ENCODE results near the gene COL7A1.
"Not testable (repeated sequence)": the region's sequence is repeated elsewhere in the genome, so short reads cannot be mapped to it uniquely, and the experiment has no call there.

COL7A1 gene

DNA sequence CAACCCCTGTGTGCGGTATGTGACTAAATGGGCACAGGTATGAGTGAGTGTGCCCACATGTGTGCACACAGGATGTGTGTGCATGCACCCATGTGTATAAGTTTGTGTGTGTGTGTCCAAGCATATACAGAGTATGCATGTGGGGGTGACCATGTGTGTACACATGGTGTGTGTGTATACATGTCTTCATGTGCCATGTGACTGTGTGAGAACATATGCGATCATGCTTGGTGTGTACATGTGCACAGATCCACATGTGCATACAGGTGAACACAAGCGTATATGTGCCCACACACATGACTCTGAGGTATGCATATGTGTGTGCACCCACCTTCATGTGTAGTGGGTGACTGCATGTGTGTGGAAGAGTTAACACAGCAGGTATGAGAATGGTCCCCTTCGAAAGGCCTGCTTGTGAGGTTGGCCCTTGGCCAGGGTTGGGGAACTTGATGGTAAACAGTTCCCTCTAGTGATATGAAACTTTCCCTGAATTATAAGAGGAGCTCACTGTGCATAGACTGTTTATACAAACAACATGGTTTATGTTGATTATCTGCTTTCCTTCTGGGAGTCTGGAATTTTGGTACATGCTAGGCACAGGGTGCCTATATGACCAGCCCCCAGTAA, 48.8 kb downstream of the COL7A1 start:
- DNase-seq, result peak in 11 of 51 donors; percentile 7 to 43 (median 17)

DNA sequence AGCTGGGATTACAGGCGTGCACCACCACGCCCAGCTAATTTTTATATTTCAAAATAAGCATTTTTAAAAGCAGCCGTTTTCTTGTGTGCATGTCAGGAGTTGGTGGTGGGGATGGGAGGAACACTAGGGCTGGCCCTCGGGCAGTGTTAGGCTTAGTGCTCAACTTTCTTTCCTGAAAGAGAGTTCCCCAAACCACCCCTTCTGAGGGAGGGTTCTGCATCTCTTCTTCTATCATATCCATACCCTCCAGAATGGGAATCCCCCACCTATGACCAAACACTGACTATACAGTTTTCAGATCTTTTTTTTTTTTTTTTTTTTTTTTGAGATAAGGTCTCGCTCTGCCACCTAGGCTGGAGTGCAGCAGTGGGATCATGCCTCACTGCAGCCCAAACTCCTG, 51.0 kb downstream of the COL7A1 start:
- no peak for DNase-seq

DNA sequence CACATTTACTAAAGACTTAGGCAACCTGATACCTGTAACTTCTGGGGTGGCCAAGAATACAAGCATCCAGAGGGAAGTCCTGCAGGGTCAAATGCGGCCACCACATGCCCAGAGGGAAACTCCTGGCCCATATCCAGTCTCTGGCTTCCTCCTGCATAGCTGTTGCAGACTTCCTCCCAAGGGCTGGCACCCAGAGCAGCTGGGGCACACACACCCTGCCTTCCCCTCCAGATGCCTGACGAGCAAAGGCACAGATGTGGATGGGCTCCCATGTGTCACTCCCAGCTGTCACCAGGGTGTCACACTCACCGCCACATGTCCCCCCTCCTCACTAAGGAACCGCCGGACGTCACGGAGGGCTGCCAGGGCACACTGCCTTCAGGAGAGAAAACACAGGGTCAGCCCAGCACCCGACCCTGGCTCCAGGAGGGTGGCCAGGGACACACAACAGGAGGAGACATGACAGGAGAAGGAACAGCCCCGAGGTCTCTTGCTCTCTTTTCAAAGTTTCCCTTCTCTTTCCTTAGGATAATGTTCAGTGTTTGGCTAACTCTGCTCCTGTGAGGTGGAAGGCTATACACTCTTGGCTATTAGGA, 51.8 kb downstream of the COL7A1 start:
- DNase-seq, result peak in 11 of 51 donors; percentile 12 to 35 (median 27)

DNA sequence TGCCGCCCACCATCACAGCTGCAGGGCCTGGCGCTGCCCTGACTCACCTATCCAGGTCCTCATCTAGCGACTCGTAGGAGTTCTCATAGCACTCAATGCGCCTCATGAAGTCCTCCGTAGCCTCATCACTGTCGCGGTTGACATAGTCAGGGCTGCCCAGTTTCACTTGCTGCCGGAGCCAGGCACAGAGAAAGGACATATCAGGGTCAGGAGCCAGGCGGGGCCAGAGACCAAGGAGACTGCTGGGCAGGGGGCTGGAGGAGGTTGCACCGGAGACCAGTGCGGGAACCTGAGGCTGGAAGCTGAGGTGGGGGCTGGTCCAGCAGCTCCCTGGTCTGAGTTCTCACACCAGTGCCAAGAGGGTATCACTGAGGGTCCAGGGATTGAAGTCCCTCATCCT, 56.7 kb downstream of the COL7A1 start:
- DNase-seq, result no peak

DNA sequence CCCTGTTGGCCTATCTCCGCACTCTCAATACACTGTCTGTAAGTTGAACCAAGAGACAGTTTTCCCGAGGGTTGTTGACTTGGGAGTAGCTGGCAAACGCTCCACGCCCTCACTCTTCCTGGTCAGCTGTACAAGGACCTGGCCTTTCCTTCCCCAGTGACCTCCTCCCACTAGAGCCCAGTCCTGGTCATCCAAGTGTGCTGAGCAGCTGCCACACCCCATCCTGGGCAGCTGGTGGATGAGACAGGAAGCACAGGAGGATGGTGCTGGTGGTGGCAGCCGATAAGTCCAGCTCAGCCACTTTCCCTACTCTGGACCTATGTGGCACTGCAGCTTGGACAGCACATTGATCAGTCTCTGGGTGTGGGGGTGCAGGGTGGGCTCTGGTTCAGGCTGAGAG, 58.3 kb downstream of the COL7A1 start:
- DNase-seq, result no peak

DNA sequence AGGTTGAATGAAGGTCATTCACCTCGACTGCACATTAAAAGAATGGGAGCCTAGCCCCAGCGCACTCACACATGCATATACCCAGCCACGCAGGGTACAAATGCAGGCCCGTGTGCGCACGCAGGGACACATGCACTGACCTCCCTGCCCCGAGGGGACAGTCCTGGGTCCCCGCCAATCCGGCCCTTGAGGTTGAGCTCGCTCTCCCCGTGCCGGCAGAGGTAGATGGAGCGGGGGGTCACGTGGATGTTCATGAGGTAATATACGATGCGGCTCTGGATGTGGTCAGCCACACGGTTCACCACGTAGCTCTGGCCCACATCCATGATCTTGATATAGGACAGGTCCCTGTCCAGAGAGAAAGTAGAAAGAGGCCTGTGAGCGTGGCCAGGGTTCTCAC, 59.0 kb downstream of the COL7A1 start:
- no peak for DNase-seq

DNA sequence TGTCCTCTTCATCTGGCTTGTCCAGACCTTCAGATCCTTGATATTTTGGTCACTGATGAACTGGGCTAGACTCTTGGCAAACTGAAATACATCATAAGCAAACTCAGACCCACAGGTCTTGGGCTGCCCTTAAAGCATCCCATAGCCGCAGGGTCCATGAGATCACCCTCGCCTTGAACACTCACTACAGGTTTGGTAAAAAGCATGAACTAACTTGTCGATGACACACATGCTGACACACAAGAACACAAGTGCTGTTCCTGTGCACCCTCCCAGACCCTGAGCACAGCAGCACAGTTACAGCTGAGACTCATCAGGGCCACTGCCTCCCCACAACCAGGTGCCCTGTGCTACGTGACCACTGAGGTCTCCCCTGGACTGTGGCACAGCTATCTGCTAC, 59.6 kb downstream of the COL7A1 start:
- DNase-seq, result no peak

DNA sequence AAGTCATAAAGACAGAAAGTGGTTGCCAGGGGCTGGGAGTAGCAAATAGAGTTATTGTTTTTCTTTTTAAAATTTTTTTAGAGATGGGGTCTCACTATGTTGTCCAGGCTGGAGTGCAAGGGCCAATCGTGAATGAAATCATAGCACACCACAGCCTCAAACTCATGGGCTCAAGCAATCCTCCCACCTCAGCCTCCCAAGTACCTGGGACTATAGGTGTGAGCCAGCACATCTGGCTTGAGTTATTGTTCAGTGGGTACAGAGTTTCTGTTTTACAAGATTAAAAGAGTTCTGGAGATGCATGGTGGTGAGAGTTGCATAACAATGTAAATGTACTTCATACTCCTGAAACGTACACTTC, 62.2 kb downstream of the COL7A1 start:
- no peak for DNase-seq

DNA sequence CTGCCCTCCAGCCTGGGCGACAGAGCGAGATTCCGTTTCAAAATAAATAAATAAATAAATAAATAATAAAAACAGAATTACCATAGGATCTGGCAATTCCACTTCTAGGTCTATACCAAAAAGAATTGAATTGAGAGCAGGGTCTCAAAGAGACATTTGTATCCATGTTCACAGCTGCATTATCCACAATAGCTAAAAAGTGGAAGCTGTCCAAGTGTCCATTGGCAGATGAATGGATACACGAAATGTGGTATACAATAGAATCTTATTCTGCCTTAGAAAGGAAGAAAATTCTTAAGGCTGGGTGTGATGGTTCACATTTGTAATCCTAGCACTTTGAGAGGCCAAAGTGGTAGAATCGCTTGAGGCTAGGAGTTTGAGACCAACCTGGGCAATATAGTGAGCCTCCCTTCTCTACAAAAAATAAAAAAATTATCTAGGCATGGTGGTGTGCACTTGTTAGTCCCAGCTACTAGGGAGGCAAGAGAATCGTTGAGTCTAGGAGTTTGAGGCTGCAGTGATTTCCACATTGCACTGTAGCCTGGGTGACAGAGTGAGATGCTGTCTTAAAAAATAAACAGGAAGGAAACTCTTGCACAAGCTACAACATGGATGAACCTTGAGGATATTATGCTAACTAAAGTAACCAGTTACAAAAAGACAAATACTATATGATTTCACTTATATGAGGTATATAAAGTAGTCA, 62.7 kb downstream of the COL7A1 start:
- peak in 9 of 51 donors; percentile 5 to 74 (median 21) for DNase-seq

DNA sequence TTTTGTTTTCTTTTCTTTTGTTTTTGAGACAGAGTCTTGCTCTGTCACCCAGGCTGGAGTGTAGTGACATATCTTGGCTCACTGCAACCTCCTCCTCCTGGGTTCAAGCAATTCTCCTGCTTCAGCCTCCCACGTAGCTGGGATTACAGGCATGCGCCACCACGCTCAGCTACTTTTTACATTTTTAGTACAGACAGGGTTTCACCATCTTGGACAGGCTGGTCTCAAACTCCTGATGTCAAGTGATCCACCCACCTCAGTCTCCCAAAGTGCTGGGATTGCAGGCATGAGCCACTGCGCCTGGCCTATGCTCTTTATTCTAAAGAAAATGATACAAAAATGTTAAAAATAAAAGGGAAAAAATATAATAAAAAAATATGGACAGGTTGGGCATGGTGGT, 64.4 kb downstream of the COL7A1 start:
- DNase-seq, result not testable (repeated sequence)

DNA sequence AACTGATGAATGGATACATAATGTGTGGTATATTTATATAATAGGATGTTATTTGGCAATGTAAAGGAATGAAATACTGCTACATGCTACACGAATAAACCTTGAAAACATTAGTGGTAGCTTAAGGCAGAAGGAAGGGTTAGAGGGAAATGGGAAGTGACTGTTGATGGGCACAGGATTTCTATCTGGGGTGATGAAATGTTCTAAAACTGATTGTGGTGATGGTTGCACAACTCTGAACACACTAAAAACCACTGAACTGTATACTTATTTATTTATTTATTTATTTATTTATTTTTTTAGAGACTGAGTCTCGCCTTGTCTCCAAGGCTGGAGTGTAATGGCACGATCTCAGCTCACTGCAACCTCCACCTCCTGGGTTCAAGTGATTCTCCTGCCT, 66.4 kb downstream of the COL7A1 start:
- no peak for DNase-seq

DNA sequence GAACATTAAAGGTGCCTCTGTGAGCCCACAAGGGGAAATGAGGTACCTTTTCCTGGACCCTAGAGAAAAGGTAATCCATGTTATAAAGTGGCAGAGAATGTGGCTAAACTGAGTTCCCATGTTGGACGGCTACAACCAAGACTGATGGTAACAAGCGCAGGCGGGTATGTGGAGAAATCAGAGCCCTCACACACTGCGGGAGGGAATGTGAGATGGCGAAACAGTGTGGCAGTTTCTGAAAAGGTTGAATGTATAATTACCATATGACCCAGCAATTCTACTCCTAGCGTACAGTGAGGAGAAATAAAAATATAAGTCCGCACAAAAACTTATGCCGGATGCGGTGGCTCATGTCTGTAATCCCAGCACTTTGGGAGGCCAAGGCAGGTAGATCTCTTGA, 67.1 kb downstream of the COL7A1 start:
- DNase-seq, result no peak

DNA sequence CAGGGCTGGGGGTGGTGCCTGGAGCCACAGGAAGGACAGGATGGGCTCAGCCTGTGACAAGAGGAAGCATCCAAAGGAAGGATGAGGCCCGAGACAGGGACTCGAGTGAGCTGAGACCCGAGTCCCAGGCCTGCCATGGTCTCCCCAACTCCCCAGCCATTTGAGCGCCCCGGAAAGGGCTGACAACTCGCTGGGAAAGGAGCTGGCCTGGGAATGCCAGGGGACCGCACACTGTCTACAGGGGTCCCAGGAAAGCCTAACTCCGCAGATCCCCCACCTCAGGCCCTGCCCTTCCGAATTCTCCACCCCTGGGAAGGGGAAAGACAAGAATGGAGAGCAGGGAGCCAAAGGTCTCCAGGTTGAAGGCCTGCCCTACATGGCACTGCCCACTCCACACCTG, 70.2 kb downstream of the COL7A1 start:
- no peak for DNase-seq

DNA sequence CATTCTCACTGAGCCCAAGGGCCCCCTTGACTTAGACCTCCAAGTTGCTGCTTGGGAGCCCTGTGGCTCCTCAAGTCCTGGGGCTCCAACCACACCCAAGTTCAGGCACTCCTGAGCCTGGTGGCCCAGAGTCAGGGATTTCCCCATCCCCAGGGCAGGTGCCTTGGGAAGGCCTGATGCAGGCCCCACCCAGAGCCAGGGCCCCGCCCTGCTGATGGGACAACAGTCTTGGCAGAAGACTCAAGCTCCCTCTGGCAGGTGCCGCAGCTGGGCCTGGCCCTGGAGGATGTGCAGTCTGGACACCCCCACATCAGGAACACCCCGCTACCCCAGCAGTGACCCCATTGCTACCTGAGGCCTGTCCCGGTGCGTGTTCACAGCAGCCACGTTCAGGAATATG, 73.5 kb downstream of the COL7A1 start:
- DNase-seq, result no peak

DNA sequence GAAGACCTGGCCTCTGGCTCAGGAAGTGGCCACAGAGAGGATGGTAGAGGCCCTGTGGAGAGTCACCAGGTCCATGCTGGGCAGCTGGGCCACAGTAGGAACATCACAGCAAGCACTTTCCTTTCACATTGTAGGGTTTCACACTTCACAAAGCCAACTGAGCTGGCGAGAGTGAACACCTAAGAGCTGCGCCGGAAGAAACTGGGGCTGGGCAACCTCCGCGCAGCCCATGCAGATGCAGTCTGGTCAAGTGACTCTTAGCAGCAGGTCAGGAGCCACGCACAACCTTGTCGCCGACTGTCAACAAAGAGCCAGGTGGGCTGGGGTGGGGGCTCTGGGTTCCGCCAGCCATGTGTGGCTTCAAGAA, 75.9 kb downstream of the COL7A1 start:
- DNase-seq, result no peak

DNA sequence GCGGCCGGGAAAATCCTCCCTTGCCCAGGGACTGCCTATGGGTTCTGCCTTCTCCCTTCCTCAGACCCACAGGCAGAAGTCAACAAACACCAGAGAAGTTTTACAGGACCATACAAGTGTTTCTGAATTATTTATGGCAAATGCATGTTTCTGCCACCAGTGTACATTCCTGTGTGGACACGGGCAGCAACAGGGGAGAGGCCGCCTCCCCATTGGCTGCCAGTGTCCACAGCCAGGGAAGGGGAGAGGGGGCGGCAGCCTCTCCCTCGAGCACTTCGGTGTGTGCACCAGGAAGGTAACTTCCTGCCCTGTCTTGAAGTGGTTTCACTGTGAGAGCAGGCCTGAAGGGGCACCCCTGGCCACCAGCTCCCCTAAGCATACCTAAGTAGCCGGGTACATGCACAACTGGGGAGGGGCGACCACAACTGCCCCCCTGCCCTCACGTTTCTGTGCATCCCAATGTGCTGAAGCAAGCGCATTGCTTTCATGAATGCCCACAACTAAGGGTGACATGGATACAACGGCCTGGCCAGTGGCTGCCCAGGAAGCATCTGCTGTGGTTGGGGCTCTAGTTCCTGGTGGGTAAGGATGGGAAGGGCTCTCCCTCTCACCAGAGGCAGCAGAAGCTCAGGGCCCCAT, 76.4 kb downstream of the COL7A1 start:
- DNase-seq, result no peak

DNA sequence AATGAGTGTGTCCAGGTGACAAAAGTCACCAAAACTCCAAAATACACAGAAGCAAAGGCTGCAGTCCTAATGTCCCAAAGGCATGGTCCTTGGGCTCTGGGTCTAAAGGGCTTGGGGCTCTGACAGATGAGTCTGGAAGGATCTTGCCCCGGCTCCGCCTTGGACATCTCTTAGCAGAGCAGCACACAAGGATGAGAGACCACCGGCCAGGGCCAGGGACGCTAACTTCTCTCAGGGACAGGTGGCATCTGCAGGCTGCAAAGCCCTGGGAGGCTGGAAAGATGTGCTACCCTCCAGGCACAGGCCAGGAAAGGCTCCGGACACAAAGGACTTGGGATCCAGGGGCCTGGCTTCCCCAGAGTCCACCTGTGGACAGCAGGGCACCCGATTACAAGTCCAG, 77.1 kb downstream of the COL7A1 start:
- no peak for DNase-seq

DNA sequence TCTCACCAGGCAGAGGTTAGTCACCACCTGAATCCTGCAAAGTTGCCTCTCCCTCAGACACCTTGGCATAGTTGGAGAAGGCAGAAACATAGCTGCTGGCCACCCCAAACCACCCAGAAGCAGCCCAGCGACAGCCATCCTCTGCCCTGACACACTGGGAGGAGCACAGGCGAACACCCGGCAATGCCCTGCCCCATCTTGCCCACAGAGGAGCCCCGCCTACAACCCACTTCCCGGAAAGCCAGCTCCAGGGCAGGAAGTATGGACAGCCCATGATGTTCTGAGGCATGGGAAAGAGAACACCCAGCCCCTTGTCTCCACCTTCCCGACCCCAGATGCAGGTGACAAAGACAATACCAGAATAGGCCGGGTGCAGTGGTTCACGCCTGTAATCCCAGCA, 78.6 kb downstream of the COL7A1 start:
- DNase-seq, result no peak

DNA sequence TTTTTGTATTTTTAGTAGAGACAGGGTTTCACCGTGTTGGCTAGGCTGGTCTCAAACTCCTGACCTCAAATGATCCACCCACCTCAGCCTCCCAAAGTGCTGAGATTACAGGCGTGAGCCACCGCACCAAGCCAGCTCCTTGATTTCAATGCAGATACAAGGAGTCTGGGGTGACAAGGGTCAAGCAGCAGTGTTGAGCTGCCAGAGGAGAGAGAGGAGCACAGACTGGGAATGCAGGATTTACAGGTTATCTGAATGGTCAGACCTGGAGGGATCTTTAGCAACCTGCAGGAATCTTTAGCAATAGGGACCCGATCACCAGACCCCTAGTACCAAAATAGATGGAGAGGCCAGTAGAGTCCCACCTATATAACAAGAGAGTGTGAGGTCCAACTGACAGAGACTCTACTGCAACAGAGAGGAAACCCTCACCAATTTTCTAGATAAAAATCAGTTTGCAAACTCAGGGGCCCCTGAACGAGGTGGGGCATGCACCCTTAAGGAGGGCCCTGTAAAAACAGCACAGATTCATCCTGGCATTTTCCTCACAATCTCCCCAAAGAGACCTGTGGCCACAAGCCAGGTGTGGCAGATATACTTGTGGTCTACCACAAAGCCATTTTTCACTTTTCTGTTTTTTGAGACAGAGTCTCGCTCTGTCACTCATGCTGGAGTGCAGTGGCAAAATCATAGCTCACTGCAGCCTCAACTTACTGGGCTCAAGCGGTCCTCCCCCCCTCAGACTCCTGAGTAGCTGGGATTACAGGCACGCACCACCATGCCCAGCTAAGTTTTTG, 80.5 kb downstream of the COL7A1 start:
- DNase-seq, result no peak
